Body of pancreas (tissue), 4 donors: ENCODE results near the gene RXRG.

Experiments used
- CTCF ChIP-seq, 7 experiments: fragments of 450-650 bp in 4 of 7; fragments of 200-600 bp in 3 of 7; sonication (generic) in 3 of 7; IDR thresholded peaks; one replicate each; pipeline ENCODE4 v1.5.1; 2016 to 2019; ENCODE audit warnings: antibody characterized with exemption in 7 of 7
- POLR2A ChIP-seq, 3 donors: fragments of 450-650 bp; IDR thresholded peaks; one replicate each; pipeline ENCODE4 v1.6.1; 2016; ENCODE audit warnings: antibody characterized with exemption in 3 of 3, mild to moderate bottlenecking in 2 of 3

DNA sequence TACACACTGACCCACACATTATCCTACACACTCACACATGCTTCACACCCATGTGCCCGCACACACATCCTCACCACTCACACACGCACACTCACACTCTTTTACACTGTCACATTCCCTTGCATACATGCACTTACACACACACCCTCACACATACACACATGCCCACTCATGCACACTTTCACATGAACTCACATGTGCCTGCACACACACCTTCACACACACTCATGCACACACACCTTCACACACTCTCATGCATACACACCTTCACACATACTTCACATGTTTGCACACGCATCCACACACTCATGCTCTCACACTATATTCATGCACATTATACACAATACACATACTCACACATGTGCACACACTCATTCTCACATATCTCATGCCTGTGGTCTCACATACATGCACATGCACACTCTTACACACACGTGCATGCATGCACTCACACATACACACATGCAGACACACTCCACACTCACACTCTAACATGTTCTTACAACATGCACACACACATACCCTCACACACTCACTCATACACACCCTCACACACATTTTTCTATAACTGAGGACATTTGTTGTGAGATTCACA lies 42.3 kb downstream of the RXRG start:
- TF ChIP-seq CTCF (IDR thresholded peaks at IDR 0.05) (no peak), POLR2A (IDR thresholded peaks at IDR 0.05) (no peak)
